Activated T-cell treated with anti-CD3 and anti-CD28 coated beads, Interleukin-2, amount 50 U/mL, for 4 hours (primary cell): ENCODE measurements around the gene PRKCI. TPM values are rescaled to one million over a fixed set of nuclear protein-coding genes. Genes with fewer than 3 reads are reported as not detected.
"Not testable (repeated sequence)": the region's sequence is repeated elsewhere in the genome, so short reads cannot be mapped to it uniquely, and the experiment has no call there.

Experiments
- ATAC-seq, 2 donors: fragments of 200-7000 bp; cut with Tn5 transposase; one replicate each; pipeline ENCODE4 v1.10.0; 2021
- DNase-seq: peaks from one replicate; pipeline ENCODE4 v3.0.0-alpha.2; 2020
- H3K27me3 Mint-ChIP-seq: one replicate; pipeline ENCODE4 v1.8.0; 2021; ENCODE audit warnings: low read depth, mixed read lengths
- H3K36me3 Mint-ChIP-seq: one replicate; pipeline ENCODE4 v1.8.0; 2022; ENCODE audit warnings: mixed read lengths; ENCODE audit not compliant: insufficient read depth
- H3K4me1 Mint-ChIP-seq: one replicate; pipeline ENCODE4 v1.8.0; 2021; ENCODE audit warnings: low read depth, mixed read lengths
- H3K4me3 Mint-ChIP-seq: one replicate; pipeline ENCODE4 v1.8.0; 2021; ENCODE audit warnings: mild to moderate bottlenecking, moderate library complexity, mixed read lengths
- H3K9me3 Mint-ChIP-seq: one replicate; pipeline ENCODE4 v1.8.0; 2021; ENCODE audit warnings: mixed read lengths
- total RNA-seq, 3 donors: library from RNA; stranded (reverse); gene quantifications; one replicate each; pipeline ENCODE4 v1.2.1, GENCODE V29; 2021

Gene PRKCI
- total RNA-seq = 10 to 100 TPM; 15.8 to 18.4 (median 17.3) TPM

- Mint-ChIP-seq H3K4me3 (peak within 1 kb of the TSS; percentile 88), H3K27me3 (no peaks in the 10 kb centered on the region), H3K9me3 (no peaks in the 10 kb centered on the region), H3K36me3 (no peaks in the 10 kb centered on the region), H3K4me1 (peaks cover 31% of the 10 kb centered on the region)
- ATAC-seq = peak; percentile 96 to 97
- peak; percentile 81 for DNase-seq
Measured at GRCh38 chr3:170221924-170222646, at the start of gene PRKCI. Gene PRKCI (plus strand): TSS chr3:170222424. CDS start chr3:170222670, 246 bp downstream.

DNA sequence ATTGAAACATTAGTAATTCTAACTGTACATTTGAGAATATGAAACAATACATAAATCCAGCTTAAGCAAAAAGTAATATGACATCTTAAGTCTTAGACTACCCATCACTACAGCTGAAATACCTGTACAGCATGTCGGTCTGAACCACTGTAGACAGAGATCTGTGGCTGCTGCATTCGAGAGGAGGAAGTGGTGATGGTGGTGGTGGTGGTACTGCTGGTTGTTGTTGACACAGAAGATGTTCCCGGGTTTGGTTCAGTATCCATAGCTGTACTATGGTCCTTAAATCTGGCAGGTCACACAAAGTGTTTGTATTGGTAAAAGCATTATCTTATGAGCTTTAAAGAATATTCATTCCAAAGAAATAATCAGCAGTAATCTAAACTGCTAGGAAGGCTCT is 43.6 kb upstream of the PRKCI start:
- peak; percentile 10 for DNase-seq
- ATAC-seq = no peak
- Mint-ChIP-seq H3K27me3 (no peaks in the 10 kb centered on the region), H3K9me3 (no peaks in the 10 kb centered on the region), H3K4me1 (peaks cover 41% of the 10 kb centered on the region), H3K4me3 (peak overlapping the region; percentile 65), H3K36me3 (peaks cover 25% of the 10 kb centered on the region)

- DNase-seq (no peak), ATAC-seq (no peak)
- no peaks in the 10 kb centered on the region for H3K27me3 Mint-ChIP-seq
- H3K36me3 Mint-ChIP-seq = peaks cover 23% of the 10 kb centered on the region
- peaks cover 39% of the 10 kb centered on the region for H3K4me1 Mint-ChIP-seq
- no peaks in the 10 kb centered on the region for H3K9me3 Mint-ChIP-seq
- H3K4me3 Mint-ChIP-seq = peak overlapping the region; percentile 96
Measured at GRCh38 chr3:170179432-170179831, 42.8 kb upstream of the PRKCI start.

DNA sequence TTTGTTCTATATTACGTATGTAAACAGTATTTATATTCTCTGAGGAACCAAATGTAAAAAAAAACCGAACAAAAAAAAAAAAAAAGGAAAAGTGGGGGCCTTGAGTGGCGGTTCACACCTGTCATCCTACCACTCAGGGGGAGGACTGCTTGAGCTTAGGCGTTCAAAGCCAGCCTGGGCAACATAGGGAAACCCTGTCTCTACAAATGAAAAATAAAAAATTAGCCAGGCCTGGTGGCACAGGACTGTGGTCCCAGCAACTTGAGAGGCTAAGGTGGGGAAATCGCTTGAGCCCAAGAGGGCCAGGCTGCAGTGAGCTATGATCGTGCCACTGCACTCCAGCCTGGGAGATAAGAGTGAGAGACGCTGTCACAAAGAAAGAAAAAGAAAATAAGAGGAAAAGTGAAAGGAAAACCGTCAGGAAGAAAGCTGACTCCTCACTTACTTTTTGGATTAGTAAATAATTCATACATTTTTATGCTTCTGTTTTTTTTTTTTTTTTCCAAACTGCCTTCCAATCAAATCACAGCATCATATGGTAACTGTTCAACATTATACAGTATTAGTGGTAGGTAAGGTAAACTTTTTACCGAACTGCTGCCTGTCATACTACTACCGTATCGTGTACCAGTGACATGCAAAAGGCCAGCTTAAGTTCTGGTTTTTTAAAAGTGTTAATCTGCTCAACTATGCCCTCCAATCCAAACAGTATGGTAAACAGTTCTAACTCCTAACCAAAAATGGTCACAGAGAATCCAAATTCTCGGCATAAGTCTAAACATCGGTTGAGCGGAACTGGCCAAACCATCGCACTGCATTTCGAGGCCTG is 41.9 kb upstream of the PRKCI start:
- H3K4me1 Mint-ChIP-seq = peaks cover 32% of the 10 kb centered on the region
- H3K36me3 Mint-ChIP-seq = peaks cover 18% of the 10 kb centered on the region
- DNase-seq (no peak), ATAC-seq (peak; percentile 39 to 41)
- H3K9me3 Mint-ChIP-seq = no peaks in the 10 kb centered on the region
- H3K27me3 Mint-ChIP-seq = no peaks in the 10 kb centered on the region
- peak overlapping the region; percentile 96 for H3K4me3 Mint-ChIP-seq

- H3K4me1 Mint-ChIP-seq = peaks cover 30% of the 10 kb centered on the region
- peak within 1 kb of the TSS; percentile 96 for H3K4me3 Mint-ChIP-seq
- ATAC-seq (peak; percentile 81 to 86), DNase-seq (peak; percentile 91)
- H3K36me3 Mint-ChIP-seq = peaks cover 16% of the 10 kb centered on the region
- no peaks in the 10 kb centered on the region for H3K27me3 Mint-ChIP-seq
- H3K9me3 Mint-ChIP-seq = no peaks in the 10 kb centered on the region
Measured at GRCh38 chr3:170180908-170181885, 41.0 kb upstream of the PRKCI start, which contains the start of gene PHC3. Gene PHC3 (minus strand): TSS chr3:170181733. CDS start chr3:170181715, 18 bp downstream.

GRCh38 chr3:170189398-170190256 is 32.6 kb upstream of the PRKCI start:
- H3K27me3 Mint-ChIP-seq = no peaks in the 10 kb centered on the region
- DNase-seq (no peak), ATAC-seq (no peak)
- H3K4me1 Mint-ChIP-seq = peaks cover 7% of the 10 kb centered on the region
- H3K9me3 Mint-ChIP-seq = no peaks in the 10 kb centered on the region
- no peak overlapping the region for H3K4me3 Mint-ChIP-seq
- H3K36me3 Mint-ChIP-seq = no peaks in the 10 kb centered on the region

- H3K4me3 Mint-ChIP-seq, ATAC-seq, H3K4me1 Mint-ChIP-seq, H3K36me3 Mint-ChIP-seq, H3K27me3 Mint-ChIP-seq, H3K9me3 Mint-ChIP-seq, DNase-seq: not testable (repeated sequence)
Measured at GRCh38 chr3:170195759-170196158, 26.5 kb upstream of the PRKCI start.

DNA sequence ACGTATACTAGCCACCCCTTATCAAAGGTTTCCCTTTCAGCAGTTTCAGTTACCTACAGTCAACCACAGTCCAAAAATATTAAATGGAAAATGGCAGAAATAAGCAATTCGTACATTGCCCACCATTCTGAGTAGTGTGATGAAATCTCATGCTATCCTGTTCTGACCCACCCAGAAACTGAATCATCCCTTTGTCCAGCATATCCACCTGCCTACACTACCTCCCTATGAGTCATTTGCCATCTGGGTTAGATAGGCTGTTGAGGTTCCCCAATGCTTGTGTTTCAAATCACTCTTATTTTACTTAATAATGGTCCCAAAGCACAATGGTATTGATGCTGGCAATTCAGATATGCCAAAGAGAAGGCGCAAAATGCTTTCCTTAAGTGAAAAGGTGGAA is 25.4 kb upstream of the PRKCI start:
- Mint-ChIP-seq H3K4me3 (no peak overlapping the region), H3K9me3 (no peaks in the 10 kb centered on the region), H3K27me3 (peaks cover 3% of the 10 kb centered on the region), H3K36me3 (no peaks in the 10 kb centered on the region), H3K4me1 (peaks cover 2% of the 10 kb centered on the region)
- DNase-seq (no peak), ATAC-seq (no peak)

GRCh38 chr3:170200987-170201386 is 21.2 kb upstream of the PRKCI start:
- DNase-seq (no peak), ATAC-seq (no peak)
- no peaks in the 10 kb centered on the region for H3K36me3 Mint-ChIP-seq
- peaks cover 13% of the 10 kb centered on the region for H3K27me3 Mint-ChIP-seq
- no peak overlapping the region for H3K4me3 Mint-ChIP-seq
- H3K9me3 Mint-ChIP-seq = no peaks in the 10 kb centered on the region
- H3K4me1 Mint-ChIP-seq = peaks cover 2% of the 10 kb centered on the region

DNA sequence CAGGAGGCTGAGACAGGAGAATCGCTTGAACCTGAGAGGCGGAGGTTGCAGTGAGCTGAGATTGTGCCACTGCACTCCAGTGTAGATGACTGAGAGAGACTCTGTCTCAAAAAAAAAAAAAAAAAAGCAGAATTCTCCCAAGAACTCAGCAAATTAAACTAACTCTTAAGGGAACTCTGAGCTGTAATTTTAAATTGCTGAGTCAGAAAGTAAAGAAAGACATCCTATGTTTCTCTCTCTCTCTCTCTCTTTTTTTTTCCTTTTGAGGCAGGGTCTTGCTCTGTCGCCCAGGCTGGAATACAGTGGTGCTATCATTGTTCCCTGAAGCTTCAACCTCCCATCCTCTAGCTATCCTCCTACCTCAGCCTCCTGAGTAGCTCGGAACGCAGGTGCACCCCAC is 20.7 kb upstream of the PRKCI start:
- Mint-ChIP-seq H3K27me3 (peaks cover 16% of the 10 kb centered on the region), H3K4me3 (no peak overlapping the region), H3K9me3 (no peaks in the 10 kb centered on the region), H3K36me3 (no peaks in the 10 kb centered on the region), H3K4me1 (peaks cover 2% of the 10 kb centered on the region)
- ATAC-seq = no peak
- no peak for DNase-seq

GRCh38 chr3:170203457-170203856 is 18.8 kb upstream of the PRKCI start:
- ATAC-seq (peak in 1 of 2 donors; percentile 32), DNase-seq (no peak)
- H3K4me3 Mint-ChIP-seq = no peak overlapping the region
- H3K27me3 Mint-ChIP-seq = peaks cover 19% of the 10 kb centered on the region
- no peaks in the 10 kb centered on the region for H3K9me3 Mint-ChIP-seq
- H3K4me1 Mint-ChIP-seq = peaks cover 2% of the 10 kb centered on the region
- H3K36me3 Mint-ChIP-seq = no peaks in the 10 kb centered on the region

- Mint-ChIP-seq H3K9me3 (no peaks in the 10 kb centered on the region), H3K36me3 (no peaks in the 10 kb centered on the region), H3K4me3 (no peak overlapping the region), H3K4me1 (peaks cover 2% of the 10 kb centered on the region), H3K27me3 (peaks cover 19% of the 10 kb centered on the region)
- DNase-seq = no peak
- ATAC-seq = no peak
Measured at GRCh38 chr3:170204023-170204472, 18.2 kb upstream of the PRKCI start.

DNA sequence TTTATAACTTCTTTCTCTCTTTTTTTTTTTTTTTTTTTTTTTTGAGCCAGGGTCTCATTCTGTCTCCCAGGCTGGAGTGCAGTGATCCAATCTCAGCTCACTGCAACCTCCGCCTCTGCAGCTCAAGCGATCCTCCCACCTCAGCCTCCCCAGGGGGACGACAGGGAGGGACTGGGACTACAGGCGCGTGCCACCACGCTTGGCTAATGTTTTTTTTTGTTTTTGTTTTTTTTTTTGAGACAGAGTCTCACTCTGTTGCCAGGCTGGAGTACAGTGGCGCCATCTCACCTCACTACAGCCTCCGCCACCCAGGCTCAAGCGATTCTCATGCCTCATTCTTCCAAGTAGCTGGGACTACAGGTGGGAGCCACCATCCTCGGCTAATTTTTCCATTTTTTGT is 17.7 kb upstream of the PRKCI start:
- Mint-ChIP-seq H3K36me3 (no peaks in the 10 kb centered on the region), H3K9me3 (no peaks in the 10 kb centered on the region), H3K4me1 (peaks cover 2% of the 10 kb centered on the region), H3K27me3 (peaks cover 19% of the 10 kb centered on the region), H3K4me3 (no peak overlapping the region)
- ATAC-seq = no peak
- DNase-seq = no peak
